H1 (cell line): Measurements from ENCODE around the gene GALNT2. TPM values are rescaled to one million over a fixed set of nuclear protein-coding genes. Genes with fewer than 3 reads are reported as not detected.
A peak's percentile ranks its signal among the peaks of the same experiment; 100 is the strongest.

ENCODE experiments used
- CTCF ChIA-PET: fragments of 300-600 bp; sonication (Branson Sonifier 250); formaldehyde crosslinking; loops from one replicate; lab custom pipeline; 2021; ENCODE audit not compliant: partially characterized antibody; lab: Charles Lee
- POLR2A ChIA-PET: fragments of 300-600 bp; sonication (Branson Sonifier 250); formaldehyde crosslinking; loops from one replicate; lab custom pipeline; 2021; ENCODE audit warnings: inconsistent platforms; ENCODE audit not compliant: partially characterized antibody; lab: Charles Lee
- DNase-seq, 2 experiments: peaks; one replicate each; pipeline versions ENCODE4 v3.0.0 to v3.0.0-alpha.2; 2010 to 2022; ENCODE audit warnings: low spot score in 2 of 2, low read depth in 1 of 2, mixed read lengths in 1 of 2
- FAIRE-seq: peaks from 2 replicates; lab custom pipeline; 2011; peaks lifted over from hg19 to GRCh38; lab: Jason Lieb, UNC
- H2AFZ ChIP-seq: 2 replicates; pipeline ENCODE4 v1.8.1; 2012; ENCODE audit warnings: low read length, inconsistent platforms
- H2AK5ac ChIP-seq: 2 replicates; pipeline ENCODE4 v1.6.1; 2013; ENCODE audit warnings: low read depth, low read length
- H2BK120ac ChIP-seq: replicated peaks from 2 replicates; pipeline ENCODE3; 2013; ENCODE audit warnings: low read depth, low read length, inconsistent platforms
- H2BK12ac ChIP-seq: 2 replicates; pipeline ENCODE4 v1.6.1; 2013; ENCODE audit warnings: low read depth, low read length
- H2BK15ac ChIP-seq: 2 replicates; pipeline ENCODE4 v1.6.1; 2013; ENCODE audit warnings: low read length
- H2BK20ac ChIP-seq: 2 replicates; pipeline ENCODE4 v1.6.1; 2013; ENCODE audit warnings: low read length
- H2BK5ac ChIP-seq: 2 replicates; pipeline ENCODE4 v1.6.1; 2013; ENCODE audit warnings: low read depth, low read length
- H3K14ac ChIP-seq: 2 replicates; pipeline ENCODE4 v1.6.1; 2013; ENCODE audit warnings: inconsistent platforms; ENCODE audit not compliant: insufficient read length
- H3K18ac ChIP-seq: 2 replicates; pipeline ENCODE4 v1.6.1; 2013; ENCODE audit warnings: low read length; ENCODE audit errors: extremely low read depth
- H3K23ac ChIP-seq: 2 replicates; pipeline ENCODE4 v1.6.1; 2013; ENCODE audit warnings: inconsistent platforms; ENCODE audit not compliant: insufficient read length
- H3K23me2 ChIP-seq: 2 replicates; pipeline ENCODE4 v1.6.1; 2013; ENCODE audit warnings: low read depth, low read length
- H3K27ac ChIP-seq: 2 replicates; pipeline ENCODE4 v1.6.1; 2011; ENCODE audit warnings: low read depth, low read length, inconsistent platforms
- H3K27me3 ChIP-seq, 4 experiments: replicated peaks in 1 of 4; 1 replicate in 1 of 4; 2 replicates in 3 of 4; pipeline versions ENCODE4 v1.6.1 to v1.8.1; 2011 to 2013; ENCODE audit warnings: low read length in 3 of 4, mild to moderate bottlenecking in 3 of 4, inconsistent platforms in 2 of 4, mixed read lengths in 2 of 4, moderate library complexity in 1 of 4; ENCODE audit not compliant: control insufficient read depth in 3 of 4, insufficient read depth in 3 of 4; ENCODE audit errors: extremely low read depth in 1 of 4
- H3K36me3 ChIP-seq, 4 experiments: 2 replicates each; pipeline versions ENCODE4 v1.6.1 to v1.8.1; 2011 to 2013; ENCODE audit warnings: mild to moderate bottlenecking in 4 of 4, low read length in 3 of 4, moderate library complexity in 2 of 4, control low read depth in 1 of 4, inconsistent platforms in 1 of 4; ENCODE audit not compliant: insufficient read depth in 4 of 4, control insufficient read depth in 2 of 4
- H3K4ac ChIP-seq: replicated peaks from 2 replicates; pipeline ENCODE3; 2013; ENCODE audit warnings: low read length, low read depth, mixed read lengths, inconsistent platforms; ENCODE audit not compliant: insufficient read length
- H3K4me1 ChIP-seq, 4 experiments: replicated peaks in 1 of 4; 1 replicate in 1 of 4; 2 replicates in 3 of 4; pipeline versions ENCODE4 v1.6.1 to v1.8.1; 2011 to 2013; ENCODE audit warnings: low read length in 3 of 4, inconsistent platforms in 2 of 4, mixed read lengths in 1 of 4; ENCODE audit not compliant: insufficient read depth in 4 of 4, control insufficient read depth in 3 of 4
- H3K4me2 ChIP-seq, 2 experiments: 2 replicates each; pipeline versions ENCODE4 v1.6.1 to v1.8.1; 2011 to 2013; ENCODE audit warnings: low read depth in 2 of 2, low read length in 2 of 2, control low read depth in 1 of 2, inconsistent platforms in 1 of 2, mild to moderate bottlenecking in 1 of 2; ENCODE audit not compliant: insufficient read depth in 1 of 2
- H3K4me3 ChIP-seq, 4 experiments: fragments of 200-600, 300-600 bp in 1 of 4; sonication (generic), shearing (Covaris generic), sonication (Bioruptor Twin) in 1 of 4; 2 replicates each; pipeline versions ENCODE4 v1.5.1 to v1.8.1; 2011 to 2016; ENCODE audit warnings: low read length in 4 of 4, low read depth in 3 of 4, control low read depth in 2 of 4, inconsistent platforms in 2 of 4, mild to moderate bottlenecking in 2 of 4, mixed read lengths in 1 of 4, moderate library complexity in 1 of 4; ENCODE audit not compliant: insufficient read depth in 2 of 4; ENCODE audit errors: extremely low read depth in 1 of 4
- H3K56ac ChIP-seq: replicated peaks from 2 replicates; pipeline ENCODE3; 2013; ENCODE audit warnings: low read depth, mild to moderate bottlenecking, mixed read lengths, low read length, inconsistent platforms; ENCODE audit not compliant: insufficient read length
- H3K79me1 ChIP-seq: 2 replicates; pipeline ENCODE4 v1.6.1; 2013; ENCODE audit warnings: low read depth, low read length, control low read depth
- H3K79me2 ChIP-seq, 2 experiments: 2 replicates each; pipeline versions ENCODE4 v1.6.1 to v1.8.1; 2012 to 2013; ENCODE audit warnings: low read length in 2 of 2, mild to moderate bottlenecking in 2 of 2, inconsistent platforms in 1 of 2; ENCODE audit not compliant: insufficient read depth in 2 of 2, control insufficient read depth in 1 of 2
- H3K9ac ChIP-seq, 4 experiments: replicated peaks in 1 of 4; 1 replicate in 1 of 4; 2 replicates in 3 of 4; pipeline versions ENCODE4 v1.6.1 to v1.8.1; 2011 to 2013; ENCODE audit warnings: low read depth in 3 of 4, low read length in 3 of 4, control low read depth in 2 of 4, mild to moderate bottlenecking in 2 of 4, moderate library complexity in 2 of 4, inconsistent platforms in 1 of 4; ENCODE audit errors: extremely low read depth in 1 of 4
- H3K9me3 ChIP-seq, 2 experiments: 2 replicates each; pipeline versions ENCODE4 v1.6.1 to v1.8.1; 2012 to 2013; ENCODE audit warnings: mild to moderate bottlenecking in 2 of 2, moderate library complexity in 2 of 2, control low read depth in 1 of 2, inconsistent platforms in 1 of 2, low read depth in 1 of 2, low read length in 1 of 2, mixed read lengths in 1 of 2; ENCODE audit not compliant: insufficient read depth in 2 of 2
- H4K20me1 ChIP-seq, 2 experiments: replicated peaks in 1 of 2; 2 replicates each; pipeline versions ENCODE3 to v1.8.1; 2011 to 2013; ENCODE audit warnings: inconsistent platforms in 2 of 2, low read length in 2 of 2, mild to moderate bottlenecking in 1 of 2; ENCODE audit not compliant: insufficient read depth in 2 of 2, control insufficient read depth in 1 of 2
- H4K5ac ChIP-seq: 2 replicates; pipeline ENCODE4 v1.6.1; 2013; ENCODE audit warnings: low read length, low read depth, mixed read lengths, inconsistent platforms; ENCODE audit not compliant: insufficient read length
- H4K8ac ChIP-seq: 2 replicates; pipeline ENCODE4 v1.8.0; 2013; ENCODE audit warnings: mild to moderate bottlenecking, moderate library complexity, low read length, inconsistent platforms; ENCODE audit not compliant: insufficient read depth; ENCODE audit errors: extremely low read depth
- H4K91ac ChIP-seq: replicated peaks from 2 replicates; pipeline ENCODE3; 2013; ENCODE audit warnings: low read length, mixed read lengths, inconsistent platforms; ENCODE audit not compliant: insufficient read length
- BACH1 ChIP-seq: IDR thresholded peaks from 2 replicates; pipeline ENCODE4 v1.6.1; 2012; ENCODE audit warnings: low read length, improper control_type of control experiment
- E2F6 ChIP-seq: IDR thresholded peaks from 2 replicates; pipeline ENCODE4 v1.6.1; 2012; ENCODE audit warnings: inconsistent platforms
- WGBS, 2 experiments: shearing (Covaris generic) in 1 of 2; methylation state at CpG; one replicate each; pipeline versions ENCODE4 v1.1.6 to v1.1.7; 2013 to 2015; ENCODE audit warnings: low lambda C conversion rate in 2 of 2, mixed read lengths in 2 of 2, inconsistent platforms in 1 of 2, low coverage in 1 of 2, missing lambda C conversion rate in 1 of 2; ENCODE audit not compliant: insufficient replicate concordance in 2 of 2, insufficient coverage in 1 of 2, insufficient read length in 1 of 2; ENCODE audit errors: extremely low coverage in 1 of 2, missing lambda C conversion rate in 1 of 2; 5-methylcytosine and 5-hydroxymethylcytosine counted together
- polyA plus RNA-seq, 7 experiments: library from polyadenylated mRNA; depleted of rRNA in 3 of 7; stranded (reverse) in 5 of 7; unstranded in 2 of 7; fragments of >200 nt in 5 of 7; fragments of 200-250 nt in 2 of 7; gene quantifications; 1 replicate in 5 of 7; 2 replicates in 1 of 7; 4 replicates in 1 of 7; pipeline versions ENCODE4 v1.2.1 to v1.2.3, GENCODE V29; 2011 to 2013; ENCODE audit warnings: missing spikeins in 2 of 7, mixed read lengths in 2 of 7
- total RNA-seq: library from RNA; stranded (reverse); fragmentation: NEBNext Ultra II Directional; extraction: Animal tissue kit (Norgen Biotek cat#: 25700); gene quantifications from 2 replicates; pipeline ENCODE4 v1.2.1, GENCODE V29; 2021

GALNT2 gene
- total and polyA plus RNA-seq, 2 of the 8 experiments (the other 6 are each of a cell fraction or from before 2014, with no cell fraction given), result 34.5 to 75.3 TPM

GRCh38 chr1:230030122-230030821, 36.8 kb upstream of the GALNT2 start:
- Histone ChIP-seq H3K27me3 (peaks cover 0 to 2% (median 0%) of the 10 kb centered on the region in 4 experiments; a peak in 2 of 7 replicates), H2AK5ac (no peak overlapping the region), H3K4me1 (peaks cover 0 to 7% (median 5%) of the 10 kb centered on the region in 4 experiments; a peak in 5 of 7 replicates), H4K91ac (no peak overlapping the region), H3K79me2 (no peaks in the 10 kb centered on the region), H3K79me1 (no peaks in the 10 kb centered on the region), H4K5ac (no peak overlapping the region), H2BK5ac (no peak overlapping the region), H2BK20ac (no peak overlapping the region)
- DNase-seq, result no peak
- TF ChIP-seq BACH1, result no peak
- TF ChIP-seq E2F6, result no peak
- TF ChIP-seq, all 59 proteins: peak for 0
- Histone ChIP-seq H2BK15ac (no peak overlapping the region), H3K9ac (no peak overlapping the region), H2BK120ac (no peak overlapping the region), H3K4me3 (no peak overlapping the region), H3K4me2 (no peak overlapping the region), H3K9me3 (no peaks in the 10 kb centered on the region), H3K18ac (no peak overlapping the region), H3K27ac (no peak overlapping the region), H3K4ac (no peak overlapping the region), H3K14ac (no peak overlapping the region), H3K23me2 (no peaks in the 10 kb centered on the region), H4K8ac (no peak overlapping the region), H3K56ac (no peak overlapping the region), H3K23ac (no peak overlapping the region), H2AFZ (0 out of 2 replicates have a peak overlapping the region, but pooled peaks have one; percentile 28), H3K36me3 (no peaks in the 10 kb centered on the region), H4K20me1 (no peaks in the 10 kb centered on the region), H2BK12ac (no peak overlapping the region)
- CTCF ChIA-PET, result interaction anchor here (0.5 to 1.4 kb wide), 6 partner anchors 12 to 190 kb away, joined by 3 to 4 read pairs (median 3); no protein-coding TSS in a partner anchor
- POLR2A ChIA-PET, result no interaction called here
- WGBS, 2 experiments, result 83% methylated on average over 2 of the region's 2 CpGs; no CpG with 5 or more reads in 1 of the 2 experiments
- no peak for FAIRE-seq
